ENCODE measurements around the gene TUBA8.
"Not testable (repeated sequence)": the region's sequence is repeated elsewhere in the genome, so short reads cannot be mapped to it uniquely, and the experiment has no call there.

The TUBA8 gene

DNA sequence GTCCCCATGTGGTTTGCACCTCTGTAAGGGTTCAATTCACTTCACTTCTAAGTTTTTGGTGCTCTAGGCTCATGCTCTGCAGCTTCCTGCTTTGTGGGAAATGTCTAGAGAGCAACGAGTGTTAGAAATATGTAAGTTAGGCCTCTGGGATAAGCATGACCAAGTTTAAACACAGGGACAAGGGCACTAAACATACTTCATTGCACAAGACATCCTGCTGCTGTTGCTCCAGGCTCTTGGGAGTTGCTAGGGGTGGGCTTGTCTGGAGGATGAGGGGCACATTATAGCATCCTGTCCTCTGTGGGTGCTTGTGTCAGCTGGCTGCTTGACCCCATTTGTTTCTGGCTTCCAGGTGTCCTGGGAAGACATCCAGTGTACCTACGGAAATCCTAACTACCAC is 62.8 kb downstream of the TUBA8 start:
- DNase-seq (ENCODE audit: low spot score), result not testable (repeated sequence)
